HEK293 (cell line): ENCODE data around the gene POU2AF3.

Experiments used
- CTCF ChIA-PET: fragments of 350-600 bp; formaldehyde crosslinking; extraction: SDS; loops from one replicate; lab custom pipeline; 2021; ENCODE audit warnings: antibody characterized with exemption; lab: Yijun Ruan, JAX
- POLR2A ChIA-PET: fragments of 300-600 bp; formaldehyde crosslinking; extraction: SDS; loops from one replicate; lab custom pipeline; 2020; ENCODE audit warnings: antibody characterized with exemption, inconsistent platforms; lab: Yijun Ruan, JAX
- H3K27ac ChIP-seq: fragments of 200-500 bp; sonication (Bioruptor generic); 2 replicates; pipeline ENCODE4 v1.5.1; 2014; ENCODE audit warnings: low read depth, low read length, control low read depth, inconsistent platforms; ENCODE audit errors: extremely low read depth
- H3K36me3 ChIP-seq, 2 experiments: fragments of 200-500 bp in 1 of 2; sonication (Bioruptor generic) in 1 of 2; 1 replicate in 1 of 2; 2 replicates in 1 of 2; pipeline ENCODE4 v1.5.1; 2014 to 2017; ENCODE audit warnings: inconsistent platforms in 2 of 2, low read length in 2 of 2; ENCODE audit not compliant: control insufficient read depth in 2 of 2, insufficient read depth in 1 of 2
- H3K4me1 ChIP-seq: fragments of 200-500 bp; sonication (Bioruptor generic); 2 replicates; pipeline ENCODE4 v1.5.1; 2014; ENCODE audit warnings: mild to moderate bottlenecking, low read length, inconsistent platforms; ENCODE audit not compliant: control insufficient read depth, insufficient read depth
- H3K4me3 ChIP-seq: 2 replicates; pipeline ENCODE4 v1.5.1; 2011; ENCODE audit warnings: low read depth, mild to moderate bottlenecking, control low read depth, low read length, moderate library complexity
- H3K9me3 ChIP-seq: fragments of 200-500 bp; sonication (Bioruptor generic); 2 replicates; pipeline ENCODE4 v1.5.1; 2014; ENCODE audit warnings: low read depth, low read length, inconsistent platforms; ENCODE audit not compliant: control insufficient read depth, insufficient read depth
- EGR2 ChIP-seq: fragments of 450-650 bp; formaldehyde crosslinking; IDR thresholded peaks from 2 replicates; pipeline ENCODE4 v1.5.1; 2016; ENCODE audit warnings: low read depth, missing biosample characterization, missing genetic modification characterization
- GLI4 ChIP-seq: fragments of 450-650 bp; formaldehyde crosslinking; IDR thresholded peaks from 2 replicates; pipeline ENCODE4 v1.5.1; 2016; ENCODE audit warnings: missing biosample characterization, missing genetic modification characterization
- KLF16 ChIP-seq: fragments of 450-650 bp; formaldehyde crosslinking; IDR thresholded peaks from 2 replicates; pipeline ENCODE4 v1.5.1; 2017; ENCODE audit warnings: missing biosample characterization, missing genetic modification characterization
- MZF1 ChIP-seq: fragments of 450-650 bp; formaldehyde crosslinking; IDR thresholded peaks from 2 replicates; pipeline ENCODE4 v1.5.1; 2017; ENCODE audit warnings: missing biosample characterization, missing genetic modification characterization, borderline replicate concordance
- OSR2 ChIP-seq: fragments of 450-650 bp; formaldehyde crosslinking; IDR thresholded peaks from 2 replicates; pipeline ENCODE4 v1.5.1; 2016; ENCODE audit warnings: missing biosample characterization, missing genetic modification characterization
- RBAK ChIP-seq: fragments of 450-650 bp; formaldehyde crosslinking; IDR thresholded peaks from 2 replicates; pipeline ENCODE4 v1.5.1; 2016; ENCODE audit warnings: missing biosample characterization, missing genetic modification characterization
- ZBTB7A ChIP-seq: fragments of 450-650 bp; formaldehyde crosslinking; IDR thresholded peaks from 2 replicates; pipeline ENCODE4 v1.5.1; 2016; ENCODE audit warnings: low read depth, missing biosample characterization, missing genetic modification characterization
- ZBTB8A ChIP-seq: fragments of 450-650 bp; formaldehyde crosslinking; IDR thresholded peaks from 2 replicates; pipeline ENCODE4 v1.5.1; 2016; ENCODE audit warnings: missing biosample characterization, missing genetic modification characterization
- ZFHX2 ChIP-seq: fragments of 450-650 bp; formaldehyde crosslinking; conservative IDR thresholded peaks from 2 replicates; pipeline ENCODE4 v1.5.1; 2016; ENCODE audit warnings: missing biosample characterization, missing genetic modification characterization
- ZFP37 ChIP-seq: fragments of 450-650 bp; formaldehyde crosslinking; IDR thresholded peaks from 2 replicates; pipeline ENCODE4 v1.5.1; 2016; ENCODE audit warnings: missing biosample characterization, missing genetic modification characterization
- ZIC2 ChIP-seq: fragments of 450-650 bp; formaldehyde crosslinking; IDR thresholded peaks from 2 replicates; pipeline ENCODE4 v1.5.1; 2016; ENCODE audit warnings: missing biosample characterization, missing genetic modification characterization
- ZNF112 ChIP-seq: fragments of 450-650 bp; formaldehyde crosslinking; IDR thresholded peaks from 2 replicates; pipeline ENCODE4 v1.5.0; 2017; ENCODE audit warnings: missing biosample characterization, missing genetic modification characterization
- ZNF155 ChIP-seq: fragments of 450-650 bp; formaldehyde crosslinking; IDR thresholded peaks from 2 replicates; pipeline ENCODE4 v1.5.1; 2016; ENCODE audit warnings: missing biosample characterization, missing genetic modification characterization
- ZNF19 ChIP-seq: fragments of 450-650 bp; formaldehyde crosslinking; IDR thresholded peaks from 2 replicates; pipeline ENCODE4; 2016; ENCODE audit warnings: missing biosample characterization, missing genetic modification characterization, low read depth
- ZNF223 ChIP-seq: fragments of 450-650 bp; formaldehyde crosslinking; IDR thresholded peaks from 2 replicates; pipeline ENCODE4 v1.5.1; 2016; ENCODE audit warnings: missing biosample characterization, missing genetic modification characterization
- ZNF24 ChIP-seq: fragments of 450-650 bp; formaldehyde crosslinking; IDR thresholded peaks from 2 replicates; pipeline ENCODE4 v1.5.1; 2016; ENCODE audit warnings: missing biosample characterization, missing genetic modification characterization
- ZNF274 ChIP-seq, 2 experiments: fragments of 200-500 bp in 1 of 2; fragments of 450-650 bp in 1 of 2; sonication (Bioruptor generic) in 1 of 2; formaldehyde crosslinking in 1 of 2; IDR thresholded peaks; 2 replicates each; pipeline versions ENCODE4 v1.5.1 to v1.6.1; 2014 to 2016; ENCODE audit warnings: borderline replicate concordance in 1 of 2, inconsistent platforms in 1 of 2, low read length in 1 of 2, missing biosample characterization in 1 of 2, missing genetic modification characterization in 1 of 2
- ZNF302 ChIP-seq: fragments of 450-650 bp; formaldehyde crosslinking; IDR thresholded peaks from 2 replicates; pipeline ENCODE4 v1.5.1; 2016; ENCODE audit warnings: missing biosample characterization, missing genetic modification characterization, low read depth
- ZNF366 ChIP-seq: fragments of 450-650 bp; formaldehyde crosslinking; conservative IDR thresholded peaks from 2 replicates; pipeline ENCODE4 v1.5.1; 2016; ENCODE audit warnings: missing biosample characterization, missing genetic modification characterization
- ZNF37A ChIP-seq: fragments of 450-650 bp; IDR thresholded peaks from 2 replicates; pipeline ENCODE4 v1.5.1; 2018; ENCODE audit warnings: missing biosample characterization, missing genetic modification characterization
- ZNF510 ChIP-seq: fragments of 450-650 bp; formaldehyde crosslinking; IDR thresholded peaks from 2 replicates; pipeline ENCODE4 v1.5.1; 2018; ENCODE audit warnings: mild to moderate bottlenecking, missing genetic modification characterization, missing biosample characterization; ENCODE audit not compliant: insufficient replicate concordance
- ZNF621 ChIP-seq: fragments of 450-650 bp; formaldehyde crosslinking; IDR thresholded peaks from 2 replicates; pipeline ENCODE4 v1.5.1; 2017; ENCODE audit warnings: missing biosample characterization, missing genetic modification characterization
- ZNF664 ChIP-seq: fragments of 450-650 bp; formaldehyde crosslinking; IDR thresholded peaks from 2 replicates; pipeline ENCODE4 v1.5.1; 2016; ENCODE audit warnings: missing biosample characterization, missing genetic modification characterization
- ZNF792 ChIP-seq: fragments of 450-650 bp; formaldehyde crosslinking; IDR thresholded peaks from 2 replicates; pipeline ENCODE4 v1.5.1; 2016; ENCODE audit warnings: missing biosample characterization, missing genetic modification characterization
- TF ChIP-seq, protein P1 (sequence below): fragments of 450-650 bp; formaldehyde crosslinking; IDR thresholded peaks from 2 replicates; pipeline ENCODE4 v1.5.1; 2016; ENCODE audit warnings: missing biosample characterization, missing genetic modification characterization
- TF ChIP-seq, protein P2 (sequence below): fragments of 450-650 bp; formaldehyde crosslinking; IDR thresholded peaks from 2 replicates; pipeline ENCODE4 v1.5.1; 2016; ENCODE audit warnings: missing biosample characterization, missing genetic modification characterization
- TF ChIP-seq, protein P3 (sequence below): fragments of 450-650 bp; formaldehyde crosslinking; IDR thresholded peaks from 2 replicates; pipeline ENCODE4 v1.5.1; 2016; ENCODE audit warnings: missing biosample characterization, missing genetic modification characterization

Gene POU2AF3

DNA sequence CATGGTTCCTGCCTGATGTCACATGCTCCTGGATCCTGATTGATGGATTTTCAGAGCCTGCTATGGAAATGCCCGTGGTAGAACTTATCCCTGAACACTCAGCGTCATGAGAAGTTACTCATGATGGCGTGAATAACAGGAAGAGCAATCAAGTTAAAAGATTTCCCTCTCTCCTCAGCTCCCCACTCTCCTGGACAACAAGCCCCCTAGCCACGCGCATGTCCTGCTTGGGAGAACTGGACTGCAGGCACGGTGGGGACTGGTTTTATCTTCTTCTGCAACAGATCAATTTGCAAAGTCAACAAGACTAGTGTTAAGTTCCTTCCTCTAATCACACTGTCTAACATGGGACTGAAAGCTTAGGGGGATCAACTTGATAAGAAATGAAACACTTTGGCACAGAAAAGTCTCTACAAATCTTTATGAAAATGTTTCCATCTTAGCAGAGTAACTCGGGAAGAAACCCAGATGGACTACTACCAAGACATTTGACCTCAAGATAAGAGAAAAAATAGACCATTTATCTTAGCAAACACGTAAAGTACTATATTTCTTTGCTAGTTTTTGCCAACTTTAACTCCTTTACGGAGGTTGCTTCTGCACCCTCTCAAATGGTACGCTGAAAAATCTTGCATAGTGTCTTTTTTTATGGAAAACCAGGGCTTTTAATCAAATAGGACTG is 53.2 kb downstream of the POU2AF3 start (continued):
- TF ChIP-seq ZBTB7A (no peak), MZF1 (tag by site-specific recombination) (peak; percentile 66; the same call in 1 of the 2 replicates)

DNA sequence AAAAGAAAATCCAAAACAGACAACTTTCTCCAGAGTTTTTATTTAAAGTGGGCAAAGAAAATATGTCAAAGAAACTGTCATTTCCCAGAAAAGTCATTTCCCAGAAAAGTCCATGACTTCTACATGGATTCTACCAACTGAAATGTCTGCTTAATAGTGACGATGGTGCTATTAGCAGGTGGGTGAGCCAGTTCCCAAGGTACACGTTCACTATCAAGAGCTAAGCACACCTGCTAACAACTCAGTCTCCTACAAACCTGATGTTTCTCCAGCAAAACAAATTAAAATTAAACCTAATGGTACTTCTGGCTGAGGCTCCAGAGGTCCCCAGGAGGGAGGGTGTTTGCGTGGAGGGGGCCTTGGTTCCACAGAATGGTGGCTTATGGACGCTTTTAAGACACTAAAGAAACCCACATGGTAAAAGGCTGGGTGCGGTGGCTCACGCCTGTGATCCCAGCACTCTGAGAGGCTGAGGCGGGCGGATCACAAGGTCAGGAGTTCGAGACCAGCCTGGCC is 53.9 kb downstream of the POU2AF3 start:
- Histone ChIP-seq H3K27ac (no peak overlapping the region), H3K36me3 (no peaks in the 10 kb centered on the region), H3K9me3 (no peaks in the 10 kb centered on the region), H3K4me3 (no peak overlapping the region), H3K4me1 (no peaks in the 10 kb centered on the region)
- no peak for TF ChIP-seq RBAK (tag by site-specific recombination)
- TF ChIP-seq, protein P1, sequence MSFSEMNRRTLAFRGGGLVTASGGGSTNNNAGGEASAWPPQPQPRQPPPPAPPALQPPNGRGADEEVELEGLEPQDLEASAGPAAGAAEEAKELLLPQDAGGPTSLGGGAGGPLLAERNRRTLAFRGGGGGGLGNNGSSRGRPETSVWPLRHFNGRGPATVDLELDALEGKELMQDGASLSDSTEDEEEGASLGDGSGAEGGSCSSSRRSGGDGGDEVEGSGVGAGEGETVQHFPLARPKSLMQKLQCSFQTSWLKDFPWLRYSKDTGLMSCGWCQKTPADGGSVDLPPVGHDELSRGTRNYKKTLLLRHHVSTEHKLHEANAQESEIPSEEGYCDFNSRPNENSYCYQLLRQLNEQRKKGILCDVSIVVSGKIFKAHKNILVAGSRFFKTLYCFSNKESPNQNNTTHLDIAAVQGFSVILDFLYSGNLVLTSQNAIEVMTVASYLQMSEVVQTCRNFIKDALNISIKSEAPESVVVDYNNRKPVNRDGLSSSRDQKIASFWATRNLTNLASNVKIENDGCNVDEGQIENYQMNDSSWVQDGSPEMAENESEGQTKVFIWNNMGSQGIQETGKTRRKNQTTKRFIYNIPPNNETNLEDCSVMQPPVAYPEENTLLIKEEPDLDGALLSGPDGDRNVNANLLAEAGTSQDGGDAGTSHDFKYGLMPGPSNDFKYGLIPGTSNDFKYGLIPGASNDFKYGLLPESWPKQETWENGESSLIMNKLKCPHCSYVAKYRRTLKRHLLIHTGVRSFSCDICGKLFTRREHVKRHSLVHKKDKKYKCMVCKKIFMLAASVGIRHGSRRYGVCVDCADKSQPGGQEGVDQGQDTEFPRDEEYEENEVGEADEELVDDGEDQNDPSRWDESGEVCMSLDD (tag by site-specific recombination) = no peak
- POLR2A ChIA-PET = no interaction called here
- CTCF ChIA-PET = no interaction called here

DNA sequence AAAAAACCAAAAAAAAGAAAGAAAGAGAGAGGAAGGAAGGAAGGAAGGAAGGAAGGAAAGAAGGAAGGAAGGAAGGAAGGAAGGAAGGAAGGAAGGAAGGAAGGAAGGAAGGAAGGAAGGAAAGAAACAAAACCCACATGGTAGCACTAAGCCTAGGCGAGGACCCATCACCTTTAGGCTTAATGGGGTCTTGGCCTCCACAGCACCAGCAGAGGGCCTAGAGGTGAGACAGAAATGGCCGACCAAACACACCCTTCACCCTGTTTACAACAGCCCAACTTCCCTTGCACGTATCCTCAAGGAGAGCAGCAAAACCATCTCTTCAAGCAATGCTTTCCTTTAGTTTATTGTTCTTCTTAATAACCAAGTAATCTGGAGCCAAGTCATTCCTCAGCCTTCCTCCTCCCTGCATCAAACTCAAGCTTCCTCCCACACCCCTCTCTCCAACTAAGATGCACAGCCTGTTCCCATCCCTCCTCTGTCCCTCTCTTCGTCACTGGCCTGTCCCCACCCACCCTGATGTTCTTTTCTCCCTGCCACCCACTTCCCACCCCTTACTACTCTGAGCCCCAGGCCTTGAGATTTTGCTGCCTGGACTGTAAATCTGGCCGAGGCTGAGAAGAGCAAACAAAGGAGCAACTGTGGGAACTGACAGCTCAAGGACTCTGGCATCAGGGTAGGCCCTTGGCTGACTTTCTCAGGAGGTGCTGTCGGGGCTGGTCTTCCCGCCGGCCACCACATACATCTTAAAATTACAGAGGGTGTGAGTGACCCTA is 54.8 kb downstream of the POU2AF3 start:
- Histone ChIP-seq H3K9me3 (no peaks in the 10 kb centered on the region), H3K27ac (no peak overlapping the region), H3K4me3 (no peak overlapping the region), H3K36me3 (no peaks in the 10 kb centered on the region), H3K4me1 (no peaks in the 10 kb centered on the region)
- ChIA-PET CTCF (no interaction called here), POLR2A (no interaction called here)
- no peak for TF ChIP-seq ZNF24
- TF ChIP-seq ZNF366 = peak; percentile 69
- TF ChIP-seq ZNF621 (tag by site-specific recombination) = no peak
- TF ChIP-seq ZBTB8A (tag by site-specific recombination) = no peak
- TF ChIP-seq ZNF155 (tag by site-specific recombination) = no peak
- no peak for TF ChIP-seq ZNF19 (tag by site-specific recombination)
- no peak for TF ChIP-seq GLI4 (tag by site-specific recombination)
- no peak for TF ChIP-seq ZNF792
- peak; percentile 60 for TF ChIP-seq ZFHX2 (tag by site-specific recombination)
- TF ChIP-seq ZFP37 = no peak
- TF ChIP-seq, protein P2, sequence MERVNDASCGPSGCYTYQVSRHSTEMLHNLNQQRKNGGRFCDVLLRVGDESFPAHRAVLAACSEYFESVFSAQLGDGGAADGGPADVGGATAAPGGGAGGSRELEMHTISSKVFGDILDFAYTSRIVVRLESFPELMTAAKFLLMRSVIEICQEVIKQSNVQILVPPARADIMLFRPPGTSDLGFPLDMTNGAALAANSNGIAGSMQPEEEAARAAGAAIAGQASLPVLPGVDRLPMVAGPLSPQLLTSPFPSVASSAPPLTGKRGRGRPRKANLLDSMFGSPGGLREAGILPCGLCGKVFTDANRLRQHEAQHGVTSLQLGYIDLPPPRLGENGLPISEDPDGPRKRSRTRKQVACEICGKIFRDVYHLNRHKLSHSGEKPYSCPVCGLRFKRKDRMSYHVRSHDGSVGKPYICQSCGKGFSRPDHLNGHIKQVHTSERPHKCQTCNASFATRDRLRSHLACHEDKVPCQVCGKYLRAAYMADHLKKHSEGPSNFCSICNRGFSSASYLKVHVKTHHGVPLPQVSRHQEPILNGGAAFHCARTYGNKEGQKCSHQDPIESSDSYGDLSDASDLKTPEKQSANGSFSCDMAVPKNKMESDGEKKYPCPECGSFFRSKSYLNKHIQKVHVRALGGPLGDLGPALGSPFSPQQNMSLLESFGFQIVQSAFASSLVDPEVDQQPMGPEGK (tag by site-specific recombination) = no peak
- TF ChIP-seq ZNF302 (tag by site-specific recombination) = no peak
- no peak for TF ChIP-seq ZNF223 (tag by site-specific recombination)
- no peak for TF ChIP-seq KLF16 (tag by site-specific recombination)
- no peak for TF ChIP-seq ZNF37A (tag by site-specific recombination)
- TF ChIP-seq ZIC2 (tag by site-specific recombination) = no peak
- TF ChIP-seq, protein P3, sequence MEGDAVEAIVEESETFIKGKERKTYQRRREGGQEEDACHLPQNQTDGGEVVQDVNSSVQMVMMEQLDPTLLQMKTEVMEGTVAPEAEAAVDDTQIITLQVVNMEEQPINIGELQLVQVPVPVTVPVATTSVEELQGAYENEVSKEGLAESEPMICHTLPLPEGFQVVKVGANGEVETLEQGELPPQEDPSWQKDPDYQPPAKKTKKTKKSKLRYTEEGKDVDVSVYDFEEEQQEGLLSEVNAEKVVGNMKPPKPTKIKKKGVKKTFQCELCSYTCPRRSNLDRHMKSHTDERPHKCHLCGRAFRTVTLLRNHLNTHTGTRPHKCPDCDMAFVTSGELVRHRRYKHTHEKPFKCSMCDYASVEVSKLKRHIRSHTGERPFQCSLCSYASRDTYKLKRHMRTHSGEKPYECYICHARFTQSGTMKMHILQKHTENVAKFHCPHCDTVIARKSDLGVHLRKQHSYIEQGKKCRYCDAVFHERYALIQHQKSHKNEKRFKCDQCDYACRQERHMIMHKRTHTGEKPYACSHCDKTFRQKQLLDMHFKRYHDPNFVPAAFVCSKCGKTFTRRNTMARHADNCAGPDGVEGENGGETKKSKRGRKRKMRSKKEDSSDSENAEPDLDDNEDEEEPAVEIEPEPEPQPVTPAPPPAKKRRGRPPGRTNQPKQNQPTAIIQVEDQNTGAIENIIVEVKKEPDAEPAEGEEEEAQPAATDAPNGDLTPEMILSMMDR = no peak
- TF ChIP-seq ZNF510 (tag by site-specific recombination) = no peak
- no peak for TF ChIP-seq ZNF274 (IDR thresholded peaks at IDR 0.05; ENCODE audit: low read length)
- no peak for TF ChIP-seq ZNF274 (tag by site-specific recombination; IDR thresholded peaks at IDR 0.05; ENCODE audit: borderline replicate concordance)
- no peak for TF ChIP-seq ZNF112
- no peak for TF ChIP-seq ZNF664
- peak; percentile 79 for TF ChIP-seq EGR2
- TF ChIP-seq OSR2 (tag by site-specific recombination) = no peak
